Progenitor cell of endocrine pancreas (in vitro differentiated cells): ENCODE measurements around the gene MCTP1. TPM values are rescaled to one million over a fixed set of nuclear protein-coding genes. Genes with fewer than 3 reads are reported as not detected.

Experiments used
- DNase-seq: peaks from one replicate; pipeline ENCODE4 v3.0.0; 2021; ENCODE audit warnings: low spot score; ENCODE audit not compliant: unreplicated experiment
- H3K27ac Mint-ChIP-seq: 2 replicates; pipeline ENCODE4 v1.8.0; 2021; ENCODE audit warnings: mild to moderate bottlenecking, moderate library complexity, mixed read lengths
- H3K27me3 Mint-ChIP-seq: 2 replicates; pipeline ENCODE4 v1.8.0; 2021; ENCODE audit warnings: mixed read lengths
- H3K36me3 Mint-ChIP-seq: 2 replicates; pipeline ENCODE4 v1.8.0; 2022; ENCODE audit warnings: mixed read lengths; ENCODE audit not compliant: insufficient read depth
- H3K4me1 Mint-ChIP-seq: 2 replicates; pipeline ENCODE4 v1.8.0; 2021; ENCODE audit warnings: low read depth, mixed read lengths
- H3K4me3 Mint-ChIP-seq: 2 replicates; pipeline ENCODE4 v1.8.0; 2021; ENCODE audit warnings: low read depth, mild to moderate bottlenecking, moderate library complexity, mixed read lengths
- H3K9me3 Mint-ChIP-seq: 2 replicates; pipeline ENCODE4 v1.8.0; 2021; ENCODE audit warnings: low read depth, mixed read lengths
- CTCF ChIP-seq: fragments of 200-600 bp; sonication (generic); IDR thresholded peaks from one replicate; pipeline ENCODE4 v1.5.0; 2021; ENCODE audit warnings: antibody characterized with exemption, mild to moderate bottlenecking; ENCODE audit not compliant: unreplicated experiment
- total RNA-seq: library from RNA; stranded (reverse); gene quantifications from 2 replicates; pipeline ENCODE4 v1.2.1, GENCODE V29; 2021

Gene MCTP1
- total RNA-seq, 1 donor from 2014 or later: 1.7 TPM

GRCh38 chr5:94776167-94776566 lies 508.7 kb downstream of the MCTP1 start:
- H3K4me1 Mint-ChIP-seq: no peaks in the 10 kb centered on the region
- H3K27ac Mint-ChIP-seq: no peak overlapping the region
- no peak for DNase-seq
- H3K9me3 Mint-ChIP-seq: peaks cover 4% of the 10 kb centered on the region
- TF ChIP-seq CTCF: no peak
- H3K36me3 Mint-ChIP-seq: no peaks in the 10 kb centered on the region
- H3K4me3 Mint-ChIP-seq: no peak overlapping the region
- peaks cover 10% of the 10 kb centered on the region for H3K27me3 Mint-ChIP-seq

GRCh38 chr5:94775088-94775487 lies 509.8 kb downstream of the MCTP1 start:
- H3K4me3 Mint-ChIP-seq: no peak overlapping the region
- TF ChIP-seq CTCF: no peak
- no peaks in the 10 kb centered on the region for H3K4me1 Mint-ChIP-seq
- peaks cover 4% of the 10 kb centered on the region for H3K9me3 Mint-ChIP-seq
- no peaks in the 10 kb centered on the region for H3K36me3 Mint-ChIP-seq
- H3K27me3 Mint-ChIP-seq: peaks cover 10% of the 10 kb centered on the region
- H3K27ac Mint-ChIP-seq: no peak overlapping the region
- DNase-seq: no peak

GRCh38 chr5:94771742-94772141 lies 513.2 kb downstream of the MCTP1 start:
- no peaks in the 10 kb centered on the region for H3K36me3 Mint-ChIP-seq
- TF ChIP-seq CTCF: no peak

GRCh38 chr5:94769996-94770395 lies 514.9 kb downstream of the MCTP1 start:
- no peaks in the 10 kb centered on the region for H3K4me1 Mint-ChIP-seq
- H3K36me3 Mint-ChIP-seq: no peaks in the 10 kb centered on the region
- H3K27ac Mint-ChIP-seq: no peak overlapping the region
- H3K9me3 Mint-ChIP-seq: peaks cover 6% of the 10 kb centered on the region
- no peak for DNase-seq
- no peak for TF ChIP-seq CTCF
- no peaks in the 10 kb centered on the region for H3K27me3 Mint-ChIP-seq
- H3K4me3 Mint-ChIP-seq: no peak overlapping the region

More at GRCh38 chr5:94771742-94772141, 513.2 kb downstream of the MCTP1 start:
- H3K27ac Mint-ChIP-seq: no peak overlapping the region
- H3K4me1 Mint-ChIP-seq: no peaks in the 10 kb centered on the region
- H3K4me3 Mint-ChIP-seq: no peak overlapping the region
- H3K9me3 Mint-ChIP-seq: peaks cover 6% of the 10 kb centered on the region
- H3K27me3 Mint-ChIP-seq: no peaks in the 10 kb centered on the region
- DNase-seq: no peak

- no peak for TF ChIP-seq CTCF
- Mint-ChIP-seq H3K27me3 (no peaks in the 10 kb centered on the region), H3K27ac (no peak overlapping the region), H3K4me1 (peaks cover 2% of the 10 kb centered on the region), H3K36me3 (no peaks in the 10 kb centered on the region), H3K4me3 (no peak overlapping the region), H3K9me3 (no peaks in the 10 kb centered on the region)
- DNase-seq: no peak
These were observed 523.1 kb downstream of the MCTP1 start for GRCh38 chr5:94761786-94762185.
